ENCODE measurements around the gene C1orf141.
"Not testable (repeated sequence)": the region's sequence is repeated elsewhere in the genome, so short reads cannot be mapped to it uniquely, and the experiment has no call there.

The C1orf141 gene

DNA sequence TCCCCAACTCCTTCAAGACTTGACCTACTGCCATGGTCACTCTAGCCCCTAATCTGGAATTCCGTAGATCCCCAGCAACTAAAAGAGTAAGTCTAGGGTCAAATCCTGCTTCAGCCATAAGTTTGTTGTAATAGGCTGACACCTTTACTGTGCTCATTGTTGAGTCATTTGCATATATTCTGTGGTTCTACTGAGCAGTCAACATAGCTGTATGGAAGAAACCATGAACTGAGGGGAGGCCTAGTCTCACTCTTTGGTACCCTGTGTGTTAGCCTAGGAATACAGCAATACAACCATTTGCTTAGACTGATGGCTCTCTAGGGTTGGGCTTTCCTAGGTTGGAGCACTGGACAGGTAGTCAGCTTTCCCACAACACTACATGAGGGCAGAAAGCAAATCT is 57.2 kb downstream of the C1orf141 start:
- Histone ChIP-seq H3K9me3 (ENCODE audit: low read length) (0 out of 2 replicates have a peak, but pooled peaks cover 3% of the 10 kb centered on the region), H3K9me2 (ENCODE audit: low read depth, low read length) (no peaks in the 10 kb centered on the region), H3K27ac (ENCODE audit: low read depth, low read length, poor library complexity, severe bottlenecking) (no peak overlapping the region), H3K4me2 (ENCODE audit: low read length) (no peak overlapping the region), H3K36me3 (ENCODE audit: insufficient read depth, low read length) (no peaks in the 10 kb centered on the region), H2AFZ (ENCODE audit: low read length) (no peak overlapping the region), H3K9ac (ENCODE audit: low read length) (no peak overlapping the region), H3K4me3 (ENCODE audit: low read depth, low read length, poor library complexity, severe bottlenecking) (no peak overlapping the region), H4K20me1 (ENCODE audit: insufficient read depth, low read length) (no peaks in the 10 kb centered on the region), H3F3A (ENCODE audit: insufficient read depth, low read length) (no peaks in the 10 kb centered on the region), H3K4me1 (ENCODE audit: insufficient read depth, low read length, severe bottlenecking) (no peaks in the 10 kb centered on the region), H3K79me2 (ENCODE audit: insufficient read depth, low read length) (no peaks in the 10 kb centered on the region), H3K27me3 (ENCODE audit: insufficient read depth, low read length) (no peaks in the 10 kb centered on the region)
- TF ChIP-seq EZH2 (IDR thresholded peaks at IDR 0.05; ENCODE audit: borderline replicate concordance, low read length): no peak
- TF ChIP-seq, protein P1, sequence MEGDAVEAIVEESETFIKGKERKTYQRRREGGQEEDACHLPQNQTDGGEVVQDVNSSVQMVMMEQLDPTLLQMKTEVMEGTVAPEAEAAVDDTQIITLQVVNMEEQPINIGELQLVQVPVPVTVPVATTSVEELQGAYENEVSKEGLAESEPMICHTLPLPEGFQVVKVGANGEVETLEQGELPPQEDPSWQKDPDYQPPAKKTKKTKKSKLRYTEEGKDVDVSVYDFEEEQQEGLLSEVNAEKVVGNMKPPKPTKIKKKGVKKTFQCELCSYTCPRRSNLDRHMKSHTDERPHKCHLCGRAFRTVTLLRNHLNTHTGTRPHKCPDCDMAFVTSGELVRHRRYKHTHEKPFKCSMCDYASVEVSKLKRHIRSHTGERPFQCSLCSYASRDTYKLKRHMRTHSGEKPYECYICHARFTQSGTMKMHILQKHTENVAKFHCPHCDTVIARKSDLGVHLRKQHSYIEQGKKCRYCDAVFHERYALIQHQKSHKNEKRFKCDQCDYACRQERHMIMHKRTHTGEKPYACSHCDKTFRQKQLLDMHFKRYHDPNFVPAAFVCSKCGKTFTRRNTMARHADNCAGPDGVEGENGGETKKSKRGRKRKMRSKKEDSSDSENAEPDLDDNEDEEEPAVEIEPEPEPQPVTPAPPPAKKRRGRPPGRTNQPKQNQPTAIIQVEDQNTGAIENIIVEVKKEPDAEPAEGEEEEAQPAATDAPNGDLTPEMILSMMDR (IDR thresholded peaks at IDR 0.05; ENCODE audit: low read length): no peak

DNA sequence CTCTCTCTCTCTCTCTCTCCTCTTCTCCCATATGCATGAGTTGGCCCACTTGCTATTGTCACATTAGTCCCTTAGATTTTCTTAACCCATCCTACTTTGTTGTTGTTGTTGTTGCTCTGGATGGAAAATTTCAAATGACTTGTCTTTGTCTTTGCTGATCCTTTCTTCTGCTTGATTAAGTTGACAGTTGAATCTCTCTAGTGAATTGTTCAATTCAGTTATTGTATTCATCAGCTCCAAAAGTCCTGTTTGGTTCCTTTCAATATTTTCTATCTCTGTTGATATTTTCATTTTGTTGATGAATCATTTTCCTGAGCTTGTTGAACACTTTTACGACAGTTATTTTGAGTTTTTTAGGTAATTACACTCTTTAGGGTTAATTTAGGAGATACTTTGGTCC is 62.0 kb downstream of the C1orf141 start:
- H3K9me2 ChIP-seq (ENCODE audit: low read depth, low read length): no peaks in the 10 kb centered on the region
- H3K36me3 ChIP-seq (ENCODE audit: insufficient read depth, low read length): no peaks in the 10 kb centered on the region
- TF ChIP-seq EZH2 (IDR thresholded peaks at IDR 0.05; ENCODE audit: borderline replicate concordance, low read length): no peak
- TF ChIP-seq, protein P1 (IDR thresholded peaks at IDR 0.05; ENCODE audit: low read length): no peak
- H3K79me2 ChIP-seq (ENCODE audit: insufficient read depth, low read length): no peaks in the 10 kb centered on the region
- H3K27me3 ChIP-seq (ENCODE audit: insufficient read depth, low read length): no peaks in the 10 kb centered on the region
- H3K27ac ChIP-seq (ENCODE audit: low read depth, low read length, poor library complexity, severe bottlenecking): no peak overlapping the region
- H3K9ac ChIP-seq (ENCODE audit: low read length): no peak overlapping the region
- no peak overlapping the region for H2AFZ ChIP-seq (ENCODE audit: low read length)
- H4K20me1 ChIP-seq (ENCODE audit: insufficient read depth, low read length): no peaks in the 10 kb centered on the region
- peaks cover 9% of the 10 kb centered on the region; the same call in 1 of the 2 replicates for H3K9me3 ChIP-seq (ENCODE audit: low read length)
- no peaks in the 10 kb centered on the region for H3F3A ChIP-seq (ENCODE audit: insufficient read depth, low read length)
- no peak overlapping the region for H3K4me3 ChIP-seq (ENCODE audit: low read depth, low read length, poor library complexity, severe bottlenecking)
- no peaks in the 10 kb centered on the region for H3K4me1 ChIP-seq (ENCODE audit: insufficient read depth, low read length, severe bottlenecking)
- H3K4me2 ChIP-seq (ENCODE audit: low read length): no peak overlapping the region

DNA sequence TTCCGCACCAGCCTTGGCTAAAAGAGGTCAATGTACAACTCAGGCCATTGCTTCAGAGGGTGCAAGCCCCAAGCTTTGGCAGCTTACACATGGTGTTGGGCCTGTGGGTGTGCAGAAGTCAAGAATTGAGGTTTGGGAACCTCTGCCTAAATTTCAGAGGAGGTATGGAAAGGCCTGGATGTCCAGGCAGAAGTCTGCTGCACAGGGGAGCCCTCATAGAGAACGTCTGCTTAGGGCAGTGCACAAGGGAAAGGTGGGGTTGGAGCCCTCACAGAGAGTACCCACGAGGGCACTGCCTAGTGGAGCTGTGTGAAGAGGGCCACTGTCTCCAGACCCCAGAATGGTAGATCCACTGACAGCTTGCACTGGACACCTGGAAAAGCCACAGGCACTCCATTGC is 67.1 kb downstream of the C1orf141 start:
- not testable (repeated sequence) for H3K4me2 ChIP-seq (ENCODE audit: low read length)

DNA sequence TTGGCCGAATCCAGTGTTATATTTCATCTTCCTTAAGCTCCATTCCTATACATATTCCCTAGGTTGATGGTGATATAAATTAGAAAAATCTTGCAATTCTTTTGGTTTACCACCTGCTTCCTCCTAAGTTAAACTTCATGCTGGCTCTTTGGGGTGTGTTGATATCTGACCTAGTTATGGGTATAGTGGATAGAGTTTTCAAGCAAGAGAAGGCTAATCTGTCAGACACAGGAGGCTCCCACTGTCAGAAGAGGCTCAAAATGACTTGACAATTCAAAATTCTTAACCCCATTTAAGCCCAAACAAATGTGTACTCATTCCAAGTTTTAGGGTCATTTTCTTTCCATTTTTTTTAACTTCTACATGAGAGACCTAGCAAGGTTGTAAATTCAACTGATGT is 72.4 kb downstream of the C1orf141 start:
- Histone ChIP-seq H3K4me3 (ENCODE audit: low read depth, low read length, poor library complexity, severe bottlenecking) (no peak overlapping the region), H3K36me3 (ENCODE audit: insufficient read depth, low read length) (no peaks in the 10 kb centered on the region), H3K27me3 (ENCODE audit: insufficient read depth, low read length) (no peaks in the 10 kb centered on the region), H3K4me2 (ENCODE audit: low read length) (no peak overlapping the region), H3K79me2 (ENCODE audit: insufficient read depth, low read length) (no peaks in the 10 kb centered on the region), H3F3A (ENCODE audit: insufficient read depth, low read length) (no peaks in the 10 kb centered on the region), H3K27ac (ENCODE audit: low read depth, low read length, poor library complexity, severe bottlenecking) (no peak overlapping the region), H3K9me3 (ENCODE audit: low read length) (no peaks in the 10 kb centered on the region), H2AFZ (ENCODE audit: low read length) (no peak overlapping the region), H4K20me1 (ENCODE audit: insufficient read depth, low read length) (no peaks in the 10 kb centered on the region), H3K9me2 (ENCODE audit: low read depth, low read length) (no peaks in the 10 kb centered on the region), H3K9ac (ENCODE audit: low read length) (no peak overlapping the region), H3K4me1 (ENCODE audit: insufficient read depth, low read length, severe bottlenecking) (no peaks in the 10 kb centered on the region)
- TF ChIP-seq, protein P1 (IDR thresholded peaks at IDR 0.05; ENCODE audit: low read length): no peak
- TF ChIP-seq EZH2 (IDR thresholded peaks at IDR 0.05; ENCODE audit: borderline replicate concordance, low read length): no peak

More for the DNA sequence above, 67.1 kb downstream of the C1orf141 start:
- not testable (repeated sequence) for H3K27me3 ChIP-seq (ENCODE audit: insufficient read depth, low read length); H3F3A ChIP-seq (ENCODE audit: insufficient read depth, low read length); H3K79me2 ChIP-seq (ENCODE audit: insufficient read depth, low read length); H3K4me1 ChIP-seq (ENCODE audit: insufficient read depth, low read length, severe bottlenecking); H3K9ac ChIP-seq (ENCODE audit: low read length); H3K27ac ChIP-seq (ENCODE audit: low read depth, low read length, poor library complexity, severe bottlenecking); H3K36me3 ChIP-seq (ENCODE audit: insufficient read depth, low read length); H3K9me2 ChIP-seq (ENCODE audit: low read depth, low read length); H3K4me3 ChIP-seq (ENCODE audit: low read depth, low read length, poor library complexity, severe bottlenecking); H2AFZ ChIP-seq (ENCODE audit: low read length); H4K20me1 ChIP-seq (ENCODE audit: insufficient read depth, low read length); H3K9me3 ChIP-seq (ENCODE audit: low read length)
